Neuronal stem cell (in vitro differentiated cells): Measurements from ENCODE around the gene JUP.
A peak's percentile ranks its signal among the peaks of the same experiment; 100 is the strongest.

Experiments used
- DNase-seq: peaks from one replicate; pipeline ENCODE4 v3.0.0-alpha.2; 2013; ENCODE audit warnings: low spot score
- H2AFZ ChIP-seq: one replicate; pipeline ENCODE4 v1.6.1; 2013; ENCODE audit warnings: mild to moderate bottlenecking, low read length, inconsistent platforms
- H2AK5ac ChIP-seq: 2 replicates; pipeline ENCODE4 v1.6.1; 2013; ENCODE audit warnings: low read depth, mild to moderate bottlenecking, inconsistent platforms, low read length, moderate library complexity, mixed read lengths
- H2BK120ac ChIP-seq: 2 replicates; pipeline ENCODE4 v1.6.1; 2013; ENCODE audit warnings: low read depth, mild to moderate bottlenecking, inconsistent platforms, low read length, moderate library complexity, mixed read lengths
- H2BK12ac ChIP-seq: one replicate; pipeline ENCODE4 v1.6.1; 2013; ENCODE audit warnings: low read length, inconsistent platforms
- H2BK15ac ChIP-seq: 2 replicates; pipeline ENCODE4 v1.6.1; 2013; ENCODE audit warnings: mild to moderate bottlenecking, low read length, inconsistent platforms, mixed read lengths
- H2BK5ac ChIP-seq: one replicate; pipeline ENCODE4 v1.6.1; 2013; ENCODE audit warnings: inconsistent platforms, mild to moderate bottlenecking, low read length, moderate library complexity
- H3K14ac ChIP-seq: one replicate; pipeline ENCODE4 v1.6.1; 2013; ENCODE audit warnings: low read length, inconsistent platforms
- H3K18ac ChIP-seq: 2 replicates; pipeline ENCODE4 v1.6.1; 2013; ENCODE audit warnings: low read length, inconsistent platforms
- H3K23ac ChIP-seq: 2 replicates; pipeline ENCODE4 v1.6.1; 2013; ENCODE audit warnings: low read depth, mild to moderate bottlenecking, mixed read lengths, low read length, inconsistent platforms; ENCODE audit not compliant: poor library complexity
- H3K27ac ChIP-seq: replicated peaks from 3 replicates; pipeline ENCODE4 v1.5.1; 2013; ENCODE audit warnings: low read length, inconsistent platforms
- H3K27me3 ChIP-seq, 3 experiments: 2 replicates each; pipeline ENCODE4 v1.6.1; 2013; ENCODE audit warnings: low read length in 3 of 3, mild to moderate bottlenecking in 2 of 3, inconsistent platforms in 1 of 3, low read depth in 1 of 3, mixed read lengths in 1 of 3, moderate library complexity in 1 of 3; ENCODE audit not compliant: control insufficient read depth in 3 of 3, insufficient read depth in 3 of 3
- H3K36me3 ChIP-seq, 2 donors: replicated peaks in 1 of 2; 2 replicates each; pipeline ENCODE4 v1.6.1; 2013; ENCODE audit warnings: low read length in 2 of 2; ENCODE audit not compliant: control insufficient read depth in 2 of 2, insufficient read depth in 2 of 2
- H3K4ac ChIP-seq: 2 replicates; pipeline ENCODE4 v1.6.1; 2013; ENCODE audit warnings: inconsistent platforms, mild to moderate bottlenecking, low read length, moderate library complexity
- H3K4me1 ChIP-seq, 2 donors: 1 replicate in 1 of 2; 2 replicates in 1 of 2; pipeline ENCODE4 v1.6.1; 2013; ENCODE audit warnings: low read length in 2 of 2, low read depth in 1 of 2; ENCODE audit not compliant: control insufficient read depth in 2 of 2, insufficient read depth in 1 of 2
- H3K4me2 ChIP-seq: one replicate; pipeline ENCODE4 v1.6.1; 2013; ENCODE audit warnings: mild to moderate bottlenecking, low read length, inconsistent platforms; ENCODE audit not compliant: insufficient read depth, poor library complexity, severe bottlenecking
- H3K4me3 ChIP-seq, 2 donors: 2 replicates each; pipeline ENCODE4 v1.5.1; 2013; ENCODE audit warnings: low read length in 2 of 2, mild to moderate bottlenecking in 2 of 2, inconsistent platforms in 1 of 2, moderate library complexity in 1 of 2
- H3K79me1 ChIP-seq: one replicate; pipeline ENCODE4 v1.6.1; 2013; ENCODE audit warnings: low read depth, mild to moderate bottlenecking, inconsistent platforms, low read length, moderate library complexity
- H3K9ac ChIP-seq: one replicate; pipeline ENCODE4 v1.6.1; 2013; ENCODE audit warnings: mild to moderate bottlenecking, low read depth, low read length, inconsistent platforms; ENCODE audit not compliant: poor library complexity
- H3K9me3 ChIP-seq, 2 donors: replicated peaks in 1 of 2; 2 replicates each; pipeline versions ENCODE3 to v1.6.1; 2013; ENCODE audit warnings: low read length in 2 of 2, mild to moderate bottlenecking in 2 of 2, inconsistent platforms in 1 of 2, low read depth in 1 of 2, mixed read lengths in 1 of 2, moderate library complexity in 1 of 2; ENCODE audit not compliant: control insufficient read depth in 2 of 2, insufficient read depth in 1 of 2
- H4K8ac ChIP-seq: one replicate; pipeline ENCODE4 v1.6.1; 2013; ENCODE audit warnings: low read depth, mild to moderate bottlenecking, inconsistent platforms, low read length, moderate library complexity
- H4K91ac ChIP-seq: one replicate; pipeline ENCODE4 v1.6.1; 2013; ENCODE audit warnings: low read length, low read depth, mild to moderate bottlenecking, inconsistent platforms; ENCODE audit not compliant: poor library complexity
- whole genome bisulfite sequencing, 2 donors: extraction: QIAGEN DNeasy Blood & Tissue Kit; methylation state at CpG; one replicate each; pipeline ENCODE4 v1.1.7; 2013; ENCODE audit warnings: missing lambda C conversion rate in 2 of 2, mixed read lengths in 1 of 2; ENCODE audit not compliant: insufficient read length in 2 of 2, insufficient replicate concordance in 1 of 2; ENCODE audit errors: extremely low coverage in 2 of 2; 5-methylcytosine and 5-hydroxymethylcytosine counted together

The JUP gene

GRCh38 chr17:41731836-41732235 lies 54.7 kb downstream of the JUP start:
- WGBS, 2 donors: no CpG with 5 or more reads among the region's 3 CpGs
- Histone ChIP-seq H2BK120ac (no peak overlapping the region), H3K27me3 (peaks cover 5 to 38% (median 26%) of the 10 kb centered on the region in 3 experiments), H3K18ac (no peak overlapping the region), H3K9me3 (no peaks in the 10 kb centered on the region), H3K4me3 (no peak overlapping the region), H4K91ac (no peak overlapping the region), H3K23ac (no peak overlapping the region), H3K79me1 (no peaks in the 10 kb centered on the region), H3K36me3 (no peaks in the 10 kb centered on the region), H2BK12ac (no peak overlapping the region), H3K27ac (no peak overlapping the region), H4K8ac (no peak overlapping the region), H2BK15ac (no peak overlapping the region), H3K4me2 (no peak overlapping the region), H2BK5ac (no peak overlapping the region), H2AFZ (no peak overlapping the region), H2AK5ac (peak overlapping the region; percentile 67), H3K4me1 (peaks cover 3 to 5% of the 10 kb centered on the region in 2 donors), H3K4ac (no peak overlapping the region), H3K9ac (peak overlapping the region; percentile 36), H3K14ac (no peak overlapping the region)
- DNase-seq: no peak

GRCh38 chr17:41730479-41730878 lies 56.0 kb downstream of the JUP start:
- Histone ChIP-seq H3K36me3 (no peaks in the 10 kb centered on the region), H2AK5ac (no peak overlapping the region), H4K91ac (no peak overlapping the region), H3K4ac (no peak overlapping the region), H2BK15ac (no peak overlapping the region), H3K18ac (no peak overlapping the region), H3K4me3 (no peak overlapping the region), H3K27me3 (peaks cover 3 to 29% (median 13%) of the 10 kb centered on the region in 3 experiments), H3K4me1 (peaks cover 3 to 5% of the 10 kb centered on the region in 2 donors), H3K79me1 (no peaks in the 10 kb centered on the region), H3K4me2 (no peak overlapping the region), H3K27ac (no peak overlapping the region), H3K9ac (no peak overlapping the region), H2BK120ac (no peak overlapping the region), H2AFZ (no peak overlapping the region), H2BK5ac (no peak overlapping the region), H3K23ac (no peak overlapping the region), H3K14ac (no peak overlapping the region), H4K8ac (no peak overlapping the region), H3K9me3 (no peaks in the 10 kb centered on the region), H2BK12ac (no peak overlapping the region)
- DNase-seq: no peak
- no CpG with 5 or more reads among the region's 4 CpGs for WGBS, 2 donors

GRCh38 chr17:41728056-41728455 lies 58.5 kb downstream of the JUP start:
- Histone ChIP-seq H4K8ac (no peak overlapping the region), H3K27me3 (peaks cover 0 to 10% (median 0%) of the 10 kb centered on the region in 3 experiments)
- WGBS, 2 donors: no CpG with 5 or more reads among the region's 12 CpGs

GRCh38 chr17:41725134-41725533 lies 61.4 kb downstream of the JUP start:
- no CpG with 5 or more reads among the region's 5 CpGs for WGBS, 2 donors
- Histone ChIP-seq H3K23ac (no peak overlapping the region), H3K18ac (no peak overlapping the region), H3K4ac (no peak overlapping the region), H3K27ac (no peak overlapping the region), H3K4me3 (no peak overlapping the region), H3K9ac (no peak overlapping the region), H3K27me3 (no peaks in the 10 kb centered on the region), H2AK5ac (no peak overlapping the region), H4K8ac (no peak overlapping the region), H3K9me3 (no peaks in the 10 kb centered on the region), H3K4me1 (no peaks in the 10 kb centered on the region), H2BK15ac (no peak overlapping the region), H3K36me3 (no peaks in the 10 kb centered on the region), H3K14ac (no peak overlapping the region), H4K91ac (no peak overlapping the region), H2BK120ac (no peak overlapping the region), H2BK12ac (no peak overlapping the region), H2AFZ (no peak overlapping the region), H3K79me1 (no peaks in the 10 kb centered on the region), H2BK5ac (no peak overlapping the region), H3K4me2 (no peak overlapping the region)
- no peak for DNase-seq

More at GRCh38 chr17:41728056-41728455, 58.5 kb downstream of the JUP start:
- H3K36me3 ChIP-seq: no peaks in the 10 kb centered on the region
- H3K4me1 ChIP-seq: no peaks in the 10 kb centered on the region
- peak overlapping the region in 1 of 2 donors; percentile 60 for H3K4me3 ChIP-seq
- DNase-seq: no peak
- no peak overlapping the region for H2BK120ac ChIP-seq
- no peak overlapping the region for H2BK5ac ChIP-seq
- no peak overlapping the region for H3K27ac ChIP-seq
- no peak overlapping the region for H4K91ac ChIP-seq
- no peak overlapping the region for H3K4ac ChIP-seq
- no peak overlapping the region for H3K9ac ChIP-seq
- H3K79me1 ChIP-seq: no peaks in the 10 kb centered on the region
- peak overlapping the region; percentile 4 for H3K14ac ChIP-seq
- no peak overlapping the region for H3K23ac ChIP-seq
- H3K18ac ChIP-seq: peak overlapping the region; percentile 20
- H2AFZ ChIP-seq: no peak overlapping the region
- peak overlapping the region; percentile 91 for H2AK5ac ChIP-seq
- no peak overlapping the region for H3K4me2 ChIP-seq
- H3K9me3 ChIP-seq: no peaks in the 10 kb centered on the region
- H2BK15ac ChIP-seq: no peak overlapping the region
- H2BK12ac ChIP-seq: no peak overlapping the region
